ENCODE measurements around the gene DRGX.

The DRGX gene

GRCh38 chr10:49395741-49396665 lies at the start of gene DRGX:
Gene DRGX (minus strand): TSS chr10:49396089. CDS start chr10:49395440, 649 bp downstream.
- no peak for DNase-seq (ENCODE audit: low spot score)

DNA sequence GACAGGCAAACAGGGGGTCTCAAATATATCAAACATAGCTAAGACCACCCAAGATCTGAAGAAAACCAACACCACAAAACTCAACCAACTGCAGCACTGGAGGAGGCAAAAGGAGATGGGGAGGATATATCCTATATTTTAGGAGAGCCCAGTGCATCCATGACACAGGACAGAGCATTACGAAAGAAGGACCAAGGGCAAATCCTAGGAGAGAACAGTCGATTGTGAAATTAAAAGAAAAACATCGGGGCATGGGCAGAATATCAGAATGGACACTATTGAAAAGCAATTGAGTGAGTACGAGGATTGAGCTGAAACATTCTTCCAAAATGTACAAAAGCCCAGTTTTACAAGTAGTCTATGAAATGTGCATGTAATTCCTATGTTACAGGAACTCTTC lies 48.5 kb upstream of the DRGX start:
- DNase-seq (ENCODE audit: low spot score), result no peak

DNA sequence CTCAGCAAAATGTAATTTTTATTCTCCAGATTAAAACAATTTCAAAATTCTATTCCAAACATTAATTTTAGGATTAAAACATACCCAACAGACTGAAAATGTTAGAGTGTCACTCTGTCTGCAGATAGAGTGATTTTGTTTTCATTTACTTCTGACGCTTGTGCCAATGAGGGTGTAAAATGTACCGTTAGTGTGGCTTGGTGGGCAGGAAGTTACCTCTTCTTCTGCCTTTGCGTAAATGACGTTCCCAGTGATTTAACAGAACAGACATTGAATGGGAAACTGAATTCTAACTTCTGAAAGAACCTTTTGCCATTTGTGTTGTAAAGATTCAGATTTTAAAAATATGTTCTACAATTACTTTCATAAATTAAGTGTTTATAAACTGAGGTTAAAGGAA lies 47.0 kb upstream of the DRGX start:
- no peak for DNase-seq (ENCODE audit: low spot score)

DNA sequence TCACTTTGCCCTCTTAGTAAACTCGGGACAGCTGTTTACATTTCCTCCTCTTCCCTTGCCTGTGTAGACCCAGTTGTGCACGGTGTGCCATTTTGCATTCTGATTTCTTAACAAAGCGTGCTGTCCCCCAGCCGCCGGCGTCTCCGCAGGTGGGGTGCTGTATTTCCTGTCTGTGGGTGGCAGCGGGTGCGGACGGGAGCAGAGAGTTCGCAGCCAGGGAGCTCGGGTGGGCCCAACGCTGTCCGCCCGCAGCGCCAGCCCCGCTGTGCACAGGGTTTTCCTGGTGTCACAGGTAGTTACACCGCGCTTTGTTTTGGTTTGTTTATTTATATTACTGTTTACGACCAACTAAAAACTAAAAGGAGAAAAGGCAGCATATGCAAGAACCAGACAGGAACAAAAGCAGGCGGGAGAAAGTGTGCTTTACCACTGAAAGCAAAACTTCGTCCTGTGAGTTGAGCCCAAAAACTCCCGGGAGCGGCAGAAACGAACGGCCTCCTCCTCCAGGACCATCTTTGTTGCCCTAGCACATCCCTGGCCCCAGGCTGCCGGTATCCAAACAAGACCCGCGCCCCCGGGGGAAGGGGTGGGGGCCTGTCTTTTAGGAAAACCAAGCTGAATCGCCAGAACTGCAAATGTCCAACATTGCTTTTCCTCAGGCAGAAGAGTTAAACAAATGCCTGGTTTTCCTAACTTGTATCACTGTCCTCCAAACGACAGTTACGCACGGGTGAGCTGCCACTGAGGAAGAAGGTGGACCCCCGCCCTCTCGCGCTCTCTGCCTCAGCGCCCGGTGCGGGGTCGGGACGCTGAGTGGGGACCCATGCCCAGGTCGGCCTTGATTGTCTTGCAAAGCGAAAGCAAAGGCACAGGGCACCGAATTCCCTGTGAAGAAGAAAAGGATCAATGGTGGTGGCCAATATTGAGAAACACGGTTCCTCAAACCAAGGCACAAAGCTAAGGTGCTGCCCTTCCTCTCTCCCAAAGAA lies 45.9 kb upstream of the DRGX start:
- no peak for DNase-seq (ENCODE audit: low spot score)

GRCh38 chr10:49435225-49435624 lies 39.3 kb upstream of the DRGX start:
- DNase-seq (ENCODE audit: low spot score), result no peak

GRCh38 chr10:49433069-49433468 lies 37.2 kb upstream of the DRGX start:
- no peak for DNase-seq (ENCODE audit: low spot score)

- DNase-seq (ENCODE audit: low spot score), result no peak
These were observed 35.5 kb upstream of the DRGX start for GRCh38 chr10:49431426-49431825.

- DNase-seq (ENCODE audit: low spot score), result no peak
These were observed 33.6 kb upstream of the DRGX start for GRCh38 chr10:49429458-49429857.

GRCh38 chr10:49426490-49427360 lies 30.8 kb upstream of the DRGX start:
- DNase-seq (ENCODE audit: low spot score), result no peak

- peak; percentile 78 for DNase-seq (ENCODE audit: low spot score)
These were observed 23.1 kb upstream of the DRGX start for GRCh38 chr10:49419005-49419404.

- DNase-seq (ENCODE audit: low spot score), result no peak
These were observed 22.4 kb upstream of the DRGX start for GRCh38 chr10:49418328-49418727.

- DNase-seq (ENCODE audit: low spot score), result no peak
These were observed 22.1 kb upstream of the DRGX start for GRCh38 chr10:49418053-49418326.

DNA sequence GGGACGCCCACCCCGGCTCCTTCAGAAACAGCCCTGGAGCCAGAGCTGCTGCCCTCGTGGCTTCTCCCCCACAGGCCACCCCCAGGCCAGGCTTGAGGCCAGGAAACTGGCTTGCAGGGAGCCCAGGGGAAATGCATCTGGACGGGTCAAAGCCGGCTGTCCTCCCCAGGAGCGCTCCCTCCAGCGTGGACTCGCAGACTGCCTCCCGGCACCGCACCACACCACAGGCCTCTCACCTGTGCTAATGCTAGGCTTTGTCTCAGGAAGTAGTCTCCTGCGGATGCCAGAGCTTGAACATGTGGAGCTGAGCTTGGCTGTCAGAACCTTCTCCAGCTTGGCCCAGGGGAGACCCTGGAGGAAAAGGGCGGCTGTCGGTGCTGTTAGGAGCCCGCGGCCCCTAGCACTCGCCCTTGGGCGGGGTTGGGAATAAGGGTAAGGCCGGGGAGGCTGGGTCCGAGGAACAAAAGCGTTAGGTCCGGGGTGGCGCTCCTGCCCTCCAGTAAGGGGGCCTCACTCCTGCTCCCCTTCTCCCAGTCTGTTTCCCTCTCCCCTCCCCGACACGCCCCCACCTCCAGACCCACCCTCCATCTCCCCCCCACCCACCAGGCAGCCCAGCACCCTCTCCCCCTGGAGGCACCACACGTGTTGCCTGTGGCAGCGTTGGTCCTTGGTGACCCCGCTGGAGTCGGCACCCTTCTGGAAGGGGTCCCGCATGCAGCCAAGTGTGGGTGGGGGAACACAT lies 21.6 kb upstream of the DRGX start:
- DNase-seq (ENCODE audit: low spot score), result no peak

GRCh38 chr10:49415846-49416245 lies 20.0 kb upstream of the DRGX start:
- no peak for DNase-seq (ENCODE audit: low spot score)

DNA sequence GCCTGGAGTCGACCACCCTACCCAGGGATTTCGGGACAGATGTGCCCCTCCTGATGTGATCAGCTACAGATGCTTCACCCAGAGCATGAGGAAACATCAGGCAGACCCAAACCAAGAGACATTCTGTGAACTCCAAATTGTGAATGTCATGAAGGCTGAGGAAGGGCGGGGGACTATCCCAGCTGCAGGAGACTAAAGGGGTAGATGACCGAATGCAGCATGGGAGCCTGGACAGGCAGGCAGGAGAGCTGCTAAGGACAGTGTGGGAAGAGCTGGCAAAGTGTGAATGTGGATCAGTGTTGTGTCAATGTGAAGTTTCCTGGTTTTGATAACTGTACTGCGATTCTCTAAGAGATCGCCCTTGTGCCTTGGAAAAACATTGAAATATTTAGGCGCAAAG lies 19.2 kb upstream of the DRGX start:
- DNase-seq (ENCODE audit: low spot score), result no peak

DNA sequence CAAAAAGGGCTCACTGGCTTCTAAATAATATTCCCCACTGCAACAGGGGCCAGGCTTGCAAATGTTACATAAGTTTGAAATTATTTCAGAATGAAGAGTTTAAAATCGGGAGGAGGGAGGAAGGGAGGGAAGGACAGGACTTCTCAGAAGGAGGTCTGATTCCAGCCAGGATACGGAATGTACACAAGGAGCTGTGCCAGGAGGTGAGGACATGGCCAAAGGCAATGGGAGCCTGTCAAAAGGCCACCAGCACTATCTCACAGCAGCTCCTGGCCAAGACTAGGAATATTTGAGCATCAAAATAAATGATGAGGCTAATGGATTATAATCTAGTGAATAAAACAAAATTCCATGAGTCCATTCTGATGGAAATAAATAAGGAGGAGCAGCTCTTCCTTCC lies 18.6 kb upstream of the DRGX start:
- DNase-seq (ENCODE audit: low spot score), result no peak

- DNase-seq (ENCODE audit: low spot score), result no peak
These were observed 16.7 kb upstream of the DRGX start for GRCh38 chr10:49412571-49412970.

GRCh38 chr10:49410365-49411074 lies 14.6 kb upstream of the DRGX start:
- DNase-seq (ENCODE audit: low spot score), result no peak

DNA sequence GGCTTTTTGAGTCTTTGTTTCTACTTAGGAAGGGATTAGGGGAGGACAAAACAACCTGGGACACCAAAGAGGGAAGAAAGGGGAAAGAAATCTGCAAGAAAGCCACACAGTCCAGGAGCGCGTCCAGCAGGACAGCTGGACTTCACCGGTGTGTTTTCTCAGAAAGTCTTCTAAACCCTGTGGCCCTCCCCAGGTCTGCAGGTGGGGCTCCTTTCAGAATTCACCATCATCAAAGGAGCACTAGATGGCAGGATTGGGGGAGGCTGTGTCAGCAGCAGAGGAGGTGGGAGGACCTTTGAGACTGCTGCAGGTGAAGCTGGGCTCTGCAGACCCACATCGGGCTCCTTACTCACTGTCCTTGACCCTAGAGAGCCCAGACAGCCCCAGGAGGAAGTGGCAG lies 13.9 kb upstream of the DRGX start:
- no peak for DNase-seq (ENCODE audit: low spot score)

GRCh38 chr10:49408519-49409306 lies 12.8 kb upstream of the DRGX start:
- DNase-seq (ENCODE audit: low spot score), result no peak
